WTC11 (cell line): Measurements from ENCODE around the gene SLC37A1.

Source experiments
- GABPB1 ChIP-seq: sonication (generic); formaldehyde crosslinking; IDR thresholded peaks from 2 replicates; pipeline ENCODE4 v1.8.1; 2023; ENCODE audit warnings: mild to moderate bottlenecking, missing genetic modification reagents
- KAT7 ChIP-seq: sonication (generic); formaldehyde crosslinking; IDR thresholded peaks from 2 replicates; pipeline ENCODE4 v1.8.1; 2023; ENCODE audit warnings: missing genetic modification reagents, mild to moderate bottlenecking, borderline replicate concordance
- RELA ChIP-seq: sonication (generic); formaldehyde crosslinking; IDR thresholded peaks from 2 replicates; pipeline ENCODE4 v1.8.1; 2022; ENCODE audit warnings: missing genetic modification reagents, mild to moderate bottlenecking, borderline replicate concordance
- TCF7 ChIP-seq: sonication (generic); formaldehyde crosslinking; IDR thresholded peaks from 2 replicates; pipeline ENCODE4 v1.8.0; 2022; ENCODE audit warnings: mild to moderate bottlenecking, low read depth, missing genetic modification reagents, moderate library complexity
- ZNF138 ChIP-seq: sonication (generic); formaldehyde crosslinking; conservative IDR thresholded peaks from 2 replicates; pipeline ENCODE4 v1.8.1; 2022; ENCODE audit warnings: mild to moderate bottlenecking, moderate library complexity, missing genetic modification reagents
- TF ChIP-seq, protein P1 (sequence below): sonication (generic); formaldehyde crosslinking; conservative IDR thresholded peaks from 2 replicates; pipeline ENCODE4 v1.8.1; 2023; ENCODE audit warnings: mild to moderate bottlenecking, low read depth, missing genetic modification reagents, moderate library complexity

DNA sequence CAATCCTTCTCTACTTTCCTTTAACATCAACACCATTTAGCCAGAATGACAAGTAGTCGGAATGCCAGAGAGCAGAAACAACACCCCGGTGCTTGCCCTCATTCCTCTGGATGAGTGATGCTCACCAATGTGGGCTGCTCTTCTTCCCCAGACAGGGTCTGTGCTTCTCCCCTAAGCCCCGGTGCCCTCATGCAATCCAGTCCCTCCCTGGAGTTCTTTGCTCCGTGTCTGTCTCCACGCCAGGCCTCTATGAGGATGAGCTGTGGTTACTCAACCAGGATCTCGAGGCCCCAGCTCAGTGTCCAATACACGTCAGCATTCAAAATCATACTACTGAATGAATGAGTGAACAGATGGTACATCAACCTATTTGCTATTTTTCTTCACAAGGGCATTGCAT is 110.0 kb downstream of the SLC37A1 start:
- no peak for TF ChIP-seq TCF7 (CRISPR knock-in tag)
- no peak for TF ChIP-seq GABPB1 (CRISPR knock-in tag)
- TF ChIP-seq KAT7, result no peak
- TF ChIP-seq, protein P1, sequence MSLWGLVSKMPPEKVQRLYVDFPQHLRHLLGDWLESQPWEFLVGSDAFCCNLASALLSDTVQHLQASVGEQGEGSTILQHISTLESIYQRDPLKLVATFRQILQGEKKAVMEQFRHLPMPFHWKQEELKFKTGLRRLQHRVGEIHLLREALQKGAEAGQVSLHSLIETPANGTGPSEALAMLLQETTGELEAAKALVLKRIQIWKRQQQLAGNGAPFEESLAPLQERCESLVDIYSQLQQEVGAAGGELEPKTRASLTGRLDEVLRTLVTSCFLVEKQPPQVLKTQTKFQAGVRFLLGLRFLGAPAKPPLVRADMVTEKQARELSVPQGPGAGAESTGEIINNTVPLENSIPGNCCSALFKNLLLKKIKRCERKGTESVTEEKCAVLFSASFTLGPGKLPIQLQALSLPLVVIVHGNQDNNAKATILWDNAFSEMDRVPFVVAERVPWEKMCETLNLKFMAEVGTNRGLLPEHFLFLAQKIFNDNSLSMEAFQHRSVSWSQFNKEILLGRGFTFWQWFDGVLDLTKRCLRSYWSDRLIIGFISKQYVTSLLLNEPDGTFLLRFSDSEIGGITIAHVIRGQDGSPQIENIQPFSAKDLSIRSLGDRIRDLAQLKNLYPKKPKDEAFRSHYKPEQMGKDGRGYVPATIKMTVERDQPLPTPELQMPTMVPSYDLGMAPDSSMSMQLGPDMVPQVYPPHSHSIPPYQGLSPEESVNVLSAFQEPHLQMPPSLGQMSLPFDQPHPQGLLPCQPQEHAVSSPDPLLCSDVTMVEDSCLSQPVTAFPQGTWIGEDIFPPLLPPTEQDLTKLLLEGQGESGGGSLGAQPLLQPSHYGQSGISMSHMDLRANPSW (CRISPR knock-in tag), result no peak
- TF ChIP-seq RELA (CRISPR knock-in tag), result no peak
- no peak for TF ChIP-seq ZNF138 (CRISPR knock-in tag)
